GM12878 (cell line): Measurements from ENCODE around the gene PALLD. TPM values are rescaled to one million over a fixed set of nuclear protein-coding genes. Genes with fewer than 3 reads are reported as not detected.

Experiments
- ATAC-seq: fragments of 200-7000 bp; cut with Tn5 transposase; 3 replicates; pipeline ENCODE4 v1.9.1; 2020; ENCODE audit warnings: mild to moderate bottlenecking, moderate library complexity
- BruUV-seq: library from RNA; stranded (reverse); fragments of 400-500 nt; replicated peaks from 2 replicates; lab custom pipeline; 2021; lab: Mats Ljungman, UMichigan
- CTCF ChIA-PET: fragments of 300-600 bp; sonication (Branson Sonifier 250); formaldehyde crosslinking; extraction: SDS; loops from one replicate; lab custom pipeline; 2021; ENCODE audit warnings: inconsistent platforms; lab: Yijun Ruan, JAX
- POLR2A ChIA-PET: fragments of 350-600 bp; formaldehyde crosslinking; extraction: SDS; loops from one replicate; lab custom pipeline; 2021; ENCODE audit warnings: inconsistent platforms; lab: Charles Lee
- RAD21 ChIA-PET: fragments of 300-600 bp; sonication (Branson Sonifier 250); formaldehyde crosslinking; loops from one replicate; lab custom pipeline; 2023; ENCODE audit warnings: antibody characterized with exemption; ENCODE audit not compliant: unreplicated experiment; lab: Charles Lee
- SMC1A ChIA-PET: fragments of 300-600 bp; sonication (Branson Sonifier 250); formaldehyde crosslinking; loops from one replicate; lab custom pipeline; 2023; ENCODE audit not compliant: unreplicated experiment, uncharacterized antibody; lab: Charles Lee
- DNase-seq: peaks from one replicate; pipeline ENCODE4 v3.0.0-alpha.2; 2011; ENCODE audit warnings: low read depth, low spot score
- FAIRE-seq: peaks from 3 replicates; lab custom pipeline; 2011; peaks lifted over from hg19 to GRCh38; lab: Jason Lieb, UNC
- H2AFZ ChIP-seq: 2 replicates; pipeline ENCODE4 v1.6.0; 2011; ENCODE audit warnings: low read depth, low read length, control low read depth; ENCODE audit not compliant: control insufficient read depth
- H3K27ac ChIP-seq: 2 replicates; pipeline ENCODE4 v1.5.1; 2011; ENCODE audit warnings: control low read depth; ENCODE audit not compliant: control insufficient read depth, insufficient read depth
- H3K27me3 ChIP-seq, 2 experiments: replicated peaks in 1 of 2; 2 replicates each; pipeline versions ENCODE4 v1.6.0 to v1.6.1; 2011; ENCODE audit warnings: low read length in 1 of 2; ENCODE audit not compliant: control insufficient read depth in 2 of 2, insufficient read depth in 2 of 2
- H3K36me3 ChIP-seq, 2 experiments: 2 replicates each; pipeline ENCODE4 v1.5.1; 2011; ENCODE audit warnings: low read length in 1 of 2; ENCODE audit not compliant: control insufficient read depth in 2 of 2, insufficient read depth in 2 of 2
- H3K4me1 ChIP-seq: 2 replicates; pipeline ENCODE4 v1.6.1; 2011; ENCODE audit warnings: mild to moderate bottlenecking, low read length, moderate library complexity, mixed read lengths; ENCODE audit not compliant: control insufficient read depth, insufficient read depth
- H3K4me2 ChIP-seq: 2 replicates; pipeline ENCODE4 v1.6.0; 2011; ENCODE audit warnings: control low read depth; ENCODE audit not compliant: control insufficient read depth, insufficient read depth
- H3K4me3 ChIP-seq: fragments of 200-600 bp; sonication (generic); 2 replicates; pipeline ENCODE4 v1.5.1; 2016
- H3K79me2 ChIP-seq: 2 replicates; pipeline ENCODE4 v1.6.0; 2011; ENCODE audit warnings: low read length; ENCODE audit not compliant: control insufficient read depth, insufficient read depth
- H3K9ac ChIP-seq: 2 replicates; pipeline ENCODE4 v1.8.0; 2011; ENCODE audit warnings: low read length, control low read depth, mixed read lengths; ENCODE audit not compliant: control insufficient read depth, insufficient read depth
- H3K9me3 ChIP-seq: replicated peaks from 3 replicates; pipeline ENCODE4 v1.5.1; 2011; ENCODE audit warnings: mild to moderate bottlenecking, low read length; ENCODE audit not compliant: control insufficient read depth, insufficient read depth
- H4K20me1 ChIP-seq: 2 replicates; pipeline ENCODE4 v1.6.0; 2011; ENCODE audit not compliant: control insufficient read depth, insufficient read depth
- MAX ChIP-seq: IDR thresholded peaks from 2 replicates; pipeline ENCODE4 v1.6.1; 2012; ENCODE audit warnings: low read depth, low read length, improper control_type of control experiment
- MXI1 ChIP-seq: fragments of 150-350 bp; IDR thresholded peaks from 2 replicates; pipeline ENCODE4 v1.6.1; 2011; ENCODE audit warnings: low read depth, mild to moderate bottlenecking, inconsistent platforms, low read length, improper control_type of control experiment
- NFYA ChIP-seq: IDR thresholded peaks from 2 replicates; pipeline ENCODE4 v1.6.1; 2011; ENCODE audit warnings: low read depth, mild to moderate bottlenecking, low read length, improper control_type of control experiment, borderline replicate concordance
- NR2C2 ChIP-seq: IDR thresholded peaks from 2 replicates; pipeline ENCODE4 v1.6.1; 2011; ENCODE audit warnings: borderline replicate concordance, low read depth; ENCODE audit not compliant: control insufficient read depth, insufficient read length
- SUZ12 ChIP-seq: fragments of 200-600 bp; sonication (generic); IDR thresholded peaks from one replicate; pipeline ENCODE4 v1.6.1; 2018; ENCODE audit warnings: antibody characterized with exemption, mild to moderate bottlenecking; ENCODE audit not compliant: unreplicated experiment
- WGBS: methylation state at CpG from one replicate; pipeline ENCODE4 v1.1.6; 2016; ENCODE audit warnings: low lambda C conversion rate; ENCODE audit not compliant: insufficient replicate concordance, insufficient coverage; ENCODE audit errors: missing lambda C conversion rate; 5-methylcytosine and 5-hydroxymethylcytosine counted together
- in situ Hi-C: fragments of 300-500 bp; cut with MboI; formaldehyde crosslinking; loops from 9 replicates; pipeline ENCODE4 v1.14.3; 2018; ENCODE audit warnings: mixed read lengths
- intact Hi-C: fragments of 100-400 bp; cut with micrococcal nuclease; formaldehyde crosslinking; loops from one replicate; pipeline ENCODE4 v1.14.2; 2022; ENCODE audit not compliant: unreplicated experiment
- polyA plus RNA-seq, 11 experiments: library from polyadenylated mRNA; depleted of rRNA in 4 of 11; unstranded in 6 of 11; stranded (reverse) in 5 of 11; fragments of >200 nt; fragmentation: Nextera tagmentation in 4 of 11; fragmentation: Illumina TruSeq in 1 of 11; extraction: Ambion mirVana in 4 of 11; extraction: Trizol in 1 of 11; gene quantifications; 1 replicate in 1 of 11; 2 replicates in 10 of 11; pipeline versions ENCODE4 v1.2.1 to v1.2.3, GENCODE V29; 2011 to 2016; ENCODE audit warnings: inconsistent platforms in 2 of 11, missing spikeins in 2 of 11, low read depth in 1 of 11
- total RNA-seq, 4 experiments: library from RNA; depleted of rRNA in 3 of 4; stranded (reverse); fragments of >200 nt in 3 of 4; fragmentation: Illumina TruSeq in 1 of 4; extraction: Trizol in 1 of 4; gene quantifications; 2 replicates each; pipeline versions ENCODE4 v1.2.1 to v1.2.3, GENCODE V29; 2013 to 2021
- TF ChIP-seq, protein P1 (sequence below): fragments of 450-650 bp; IDR thresholded peaks from 2 replicates; pipeline ENCODE4 v1.6.1; 2018; ENCODE audit warnings: borderline replicate concordance, mild to moderate bottlenecking; ENCODE audit not compliant: partially characterized antibody

PALLD gene
- total and polyA plus RNA-seq, 10 of the 15 experiments (the other 5 are each of a cell fraction or from before 2014, with no cell fraction given): 1.0 to 7.7 (median 1.7) TPM

- TF ChIP-seq, protein P1, sequence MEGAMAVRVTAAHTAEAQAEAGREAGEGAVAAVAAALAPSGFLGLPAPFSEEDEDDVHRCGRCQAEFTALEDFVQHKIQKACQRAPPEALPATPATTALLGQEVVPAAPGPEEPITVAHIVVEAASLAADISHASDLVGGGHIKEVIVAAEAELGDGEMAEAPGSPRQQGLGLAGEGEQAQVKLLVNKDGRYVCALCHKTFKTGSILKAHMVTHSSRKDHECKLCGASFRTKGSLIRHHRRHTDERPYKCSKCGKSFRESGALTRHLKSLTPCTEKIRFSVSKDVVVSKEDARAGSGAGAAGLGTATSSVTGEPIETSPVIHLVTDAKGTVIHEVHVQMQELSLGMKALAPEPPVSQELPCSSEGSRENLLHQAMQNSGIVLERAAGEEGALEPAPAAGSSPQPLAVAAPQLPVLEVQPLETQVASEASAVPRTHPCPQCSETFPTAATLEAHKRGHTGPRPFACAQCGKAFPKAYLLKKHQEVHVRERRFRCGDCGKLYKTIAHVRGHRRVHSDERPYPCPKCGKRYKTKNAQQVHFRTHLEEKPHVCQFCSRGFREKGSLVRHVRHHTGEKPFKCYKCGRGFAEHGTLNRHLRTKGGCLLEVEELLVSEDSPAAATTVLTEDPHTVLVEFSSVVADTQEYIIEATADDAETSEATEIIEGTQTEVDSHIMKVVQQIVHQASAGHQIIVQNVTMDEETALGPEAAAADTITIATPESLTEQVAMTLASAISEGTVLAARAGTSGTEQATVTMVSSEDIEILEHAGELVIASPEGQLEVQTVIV: no peak
- TF ChIP-seq NFYA: no peak
- TF ChIP-seq MXI1: no peak
- TF ChIP-seq SUZ12: no peak
- TF ChIP-seq, all 136 proteins: peak for 0
Observed at GRCh38 chr4:168677879-168678278, 181.0 kb downstream of the PALLD start (continued).

DNA sequence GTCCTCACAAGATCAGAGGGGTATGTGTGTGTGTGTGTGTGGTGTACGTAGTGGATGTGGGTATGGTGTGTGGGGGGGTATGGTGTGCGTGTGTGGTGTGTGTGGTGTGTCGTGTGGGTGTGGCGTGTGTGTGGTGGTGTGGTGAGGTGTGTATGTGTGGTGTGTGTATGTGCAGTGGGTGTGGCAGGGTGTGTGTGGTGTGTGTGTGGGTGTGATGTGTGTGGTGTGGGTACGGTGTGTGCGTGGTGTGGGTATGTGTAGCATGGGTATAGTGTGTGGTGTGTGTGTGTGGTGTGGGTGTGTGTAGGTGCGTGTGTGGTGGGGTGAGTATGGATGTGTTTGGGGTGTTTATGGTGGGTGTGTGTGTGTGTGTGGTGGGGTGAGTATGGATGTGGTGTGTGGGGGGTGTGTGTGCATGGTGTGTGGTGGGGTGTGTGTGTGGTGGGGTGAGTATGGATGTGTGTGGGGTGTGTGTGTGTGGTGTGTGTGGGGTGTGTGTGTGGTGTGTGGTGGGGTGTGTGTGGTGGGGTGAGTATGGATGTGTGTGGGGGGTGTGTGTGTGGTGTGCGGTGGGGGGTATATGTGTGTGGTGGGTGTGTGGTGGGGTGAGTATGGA, 182.0 kb downstream of the PALLD start:
- ATAC-seq (no peak), DNase-seq (no peak), FAIRE-seq (no peak)
- Histone ChIP-seq H3K79me2 (no peaks in the 10 kb centered on the region), H3K4me3 (no peak overlapping the region), H3K36me3 (no peaks in the 10 kb centered on the region), H3K9me3 (no peaks in the 10 kb centered on the region), H4K20me1 (no peaks in the 10 kb centered on the region), H3K27ac (no peak overlapping the region), H2AFZ (no peak overlapping the region), H3K4me1 (no peaks in the 10 kb centered on the region), H3K9ac (no peak overlapping the region), H3K27me3 (no peaks in the 10 kb centered on the region; a peak in 1 of 4 replicates), H3K4me2 (no peak overlapping the region)
- POLR2A ChIA-PET: no interaction called here
- RAD21 ChIA-PET: no interaction called here
- WGBS: 51% methylated on average over 8 of the region's 8 CpGs
- intact Hi-C loops (no loop called here), in situ Hi-C loops (no loop called here)
- SMC1A ChIA-PET: no interaction called here
- CTCF ChIA-PET: no interaction called here
- BruUV-seq: no TSS peak
- no peak for TF ChIP-seq MAX
- peak; percentile 47 for TF ChIP-seq NR2C2
